Stimulated activated naive CD8-positive, alpha-beta T cell treated with anti-CD3 and anti-CD28 coated beads, Interleukin-15, Interleukin-2, amounts not matched to agents 100 U/mL and 50 U/mL, for 24 hours (primary cell): Measurements from ENCODE around the gene SRD5A3.

ENCODE experiments used
- ATAC-seq: fragments of 150-1000 bp; cut with Tn5 transposase; one replicate; pipeline ENCODE4 v1.10.0; 2021
- DNase-seq: peaks from one replicate; pipeline ENCODE4 v3.0.0; 2021

Gene SRD5A3

DNA sequence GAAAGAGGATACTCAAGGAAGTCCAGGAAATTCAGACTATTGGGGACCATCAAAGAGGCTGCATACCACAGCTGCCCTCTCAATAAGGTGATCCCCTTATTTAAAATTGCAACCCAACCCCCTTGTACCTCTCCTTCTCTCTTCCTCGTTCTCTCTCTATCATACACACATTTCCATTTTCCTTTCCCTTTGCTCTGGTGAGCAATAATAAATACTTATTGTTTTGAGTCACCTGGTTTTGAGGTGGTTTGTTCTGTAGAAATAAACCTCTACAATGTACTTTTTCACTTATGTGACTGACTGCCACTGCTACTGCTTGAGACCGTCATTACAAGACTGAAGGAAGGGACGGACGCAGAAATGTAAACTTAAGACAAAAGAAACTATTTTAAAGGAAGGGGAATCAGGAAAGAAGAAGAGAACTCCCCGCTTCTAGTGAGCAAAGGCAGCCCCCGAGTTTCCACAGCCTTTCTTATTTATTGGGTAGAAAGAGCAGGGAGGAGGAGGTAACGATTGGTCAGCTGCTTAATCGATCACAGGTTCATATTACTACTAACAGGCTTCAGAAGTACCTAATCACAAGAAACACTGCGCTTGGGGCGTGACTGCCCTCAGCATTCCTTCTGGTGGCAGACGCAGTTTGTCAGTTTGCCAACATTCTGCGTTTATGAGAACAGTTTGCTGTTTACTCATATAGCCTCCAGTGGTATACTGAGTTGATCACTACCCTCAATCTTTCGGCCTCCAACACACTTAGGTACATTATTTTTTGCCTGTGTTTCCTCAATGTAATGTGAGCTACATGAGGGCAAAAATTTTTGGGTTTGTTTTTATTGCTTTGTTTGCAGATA lies 32.8 kb downstream of the SRD5A3 start:
- ATAC-seq (no peak), DNase-seq (no peak)

GRCh38 chr4:55380576-55380975 lies 34.5 kb downstream of the SRD5A3 start:
- ATAC-seq (no peak), DNase-seq (no peak)

DNA sequence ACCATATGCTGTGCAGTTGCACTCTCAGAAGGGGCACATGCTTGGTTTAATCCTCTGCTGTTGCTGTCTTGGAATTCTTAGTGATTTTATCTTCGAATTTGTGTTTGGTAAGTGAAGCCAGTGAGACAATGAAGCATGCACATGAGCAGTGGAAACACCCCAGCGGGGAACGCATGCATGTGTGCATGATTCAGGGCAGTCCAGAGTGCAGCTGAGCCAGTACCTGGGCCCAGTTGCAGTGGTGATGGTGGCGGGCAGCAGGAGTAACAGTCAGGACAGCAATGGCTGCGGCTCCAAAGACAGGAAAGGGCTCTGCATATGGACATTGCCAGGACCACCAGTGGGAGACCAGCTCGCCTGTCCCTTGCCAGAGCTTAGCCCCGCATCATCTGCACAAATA lies 35.5 kb downstream of the SRD5A3 start:
- no peak for ATAC-seq

DNA sequence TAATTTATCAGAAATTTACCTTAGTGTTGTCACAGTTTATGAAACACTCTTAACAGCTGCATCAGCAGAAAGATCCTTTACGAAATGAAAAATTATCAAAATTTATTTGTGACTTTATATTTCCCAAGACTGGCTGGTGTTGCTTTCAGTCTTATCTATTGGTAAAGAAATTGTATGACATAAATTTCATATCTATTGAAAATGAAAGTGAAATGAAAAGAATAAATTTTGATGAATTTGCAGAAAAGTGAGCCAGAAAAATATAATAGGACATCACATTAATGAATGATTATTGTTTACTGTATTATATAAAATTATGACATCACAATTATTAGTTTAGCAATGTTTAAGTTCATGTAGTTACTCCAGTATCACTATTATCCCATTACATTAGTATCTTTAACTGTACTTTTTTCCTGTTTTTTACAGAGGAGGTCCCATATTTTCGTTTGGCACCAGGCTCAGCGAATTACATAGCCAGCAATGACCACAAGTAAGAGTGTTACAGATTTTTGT lies 36.5 kb downstream of the SRD5A3 start:
- no peak for ATAC-seq
- no peak for DNase-seq

More for the DNA sequence above, 35.5 kb downstream of the SRD5A3 start:
- no peak for DNase-seq

DNA sequence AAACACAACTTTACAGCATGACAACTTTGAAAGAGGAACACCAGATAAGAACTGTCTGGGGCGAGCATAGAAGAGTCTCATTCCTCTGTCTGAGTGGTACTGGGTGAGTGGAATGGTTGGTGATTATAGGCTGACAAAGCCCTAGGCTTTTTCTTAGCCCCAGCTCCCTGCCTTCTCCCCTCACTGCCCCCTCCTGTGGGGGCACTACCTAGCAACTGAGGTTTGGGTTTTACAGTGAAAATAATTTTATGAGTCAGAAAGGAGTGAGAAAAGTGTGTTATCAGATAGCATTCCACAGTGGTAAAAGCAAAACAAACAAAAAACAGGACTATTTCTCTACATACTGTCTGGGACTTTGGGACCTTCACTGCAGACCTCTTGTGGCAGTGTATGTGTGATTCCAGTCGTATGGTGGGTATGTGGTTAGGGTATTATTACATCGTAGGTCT lies 39.2 kb downstream of the SRD5A3 start:
- no peak for DNase-seq
- peak; percentile 50 for ATAC-seq

- DNase-seq (no peak), ATAC-seq (no peak)
Observed at GRCh38 chr4:55386073-55386472, 40.0 kb downstream of the SRD5A3 start.

GRCh38 chr4:55386840-55387239 lies 40.8 kb downstream of the SRD5A3 start:
- DNase-seq: no peak
- ATAC-seq: peak; percentile 51

- no peak for DNase-seq
Observed at GRCh38 chr4:55393461-55394320, 47.6 kb downstream of the SRD5A3 start.

GRCh38 chr4:55395218-55395528 lies 49.1 kb downstream of the SRD5A3 start:
- no peak for DNase-seq

More at GRCh38 chr4:55393461-55394320, 47.6 kb downstream of the SRD5A3 start:
- ATAC-seq: no peak

DNA sequence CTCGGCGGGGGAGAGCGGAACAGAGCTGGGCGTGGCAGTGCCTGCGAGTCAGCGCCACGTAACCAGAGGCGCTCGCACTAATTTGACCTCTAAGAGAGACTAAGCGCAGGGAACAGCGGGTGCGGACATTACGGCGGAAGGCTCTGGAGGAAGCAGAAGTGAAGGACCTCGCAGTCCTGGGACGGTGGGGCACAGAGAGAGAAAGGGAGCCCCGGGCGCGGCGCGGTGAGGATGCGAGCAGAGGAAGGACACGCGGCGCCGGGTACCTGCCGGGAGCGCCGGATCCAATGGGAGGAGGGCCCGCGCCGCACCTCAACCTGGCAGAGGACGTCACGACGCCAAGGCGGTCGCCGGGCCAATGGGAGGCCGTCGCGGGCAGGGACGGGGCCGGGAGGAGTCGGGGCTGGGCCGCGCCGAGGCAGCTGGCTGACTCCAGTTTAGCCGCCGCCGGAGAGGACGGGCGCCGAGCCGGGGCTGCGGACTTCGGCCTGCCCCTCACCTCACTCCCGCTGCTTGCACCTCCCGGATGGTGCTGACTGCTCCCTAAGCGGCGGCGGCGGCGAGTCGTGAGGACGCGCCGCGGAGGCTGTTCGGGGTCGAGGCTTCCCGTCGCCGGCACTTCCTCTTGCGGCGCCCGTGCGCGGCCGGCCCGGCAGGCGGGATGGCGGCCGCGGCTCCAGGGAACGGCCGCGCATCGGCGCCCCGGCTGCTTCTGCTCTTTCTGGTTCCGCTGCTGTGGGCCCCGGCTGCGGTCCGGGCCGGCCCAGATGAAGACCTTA lies 49.7 kb downstream of the SRD5A3 start, which contains the start of gene TMEM165:
Gene TMEM165, plus strand, starts transcription at position 429 of the 779 bp plus-strand sequence. Its CDS starts 233 bp downstream, at position 662.
- DNase-seq: peak; percentile 93
- ATAC-seq: peak; percentile 97

More at GRCh38 chr4:55395218-55395528, 49.1 kb downstream of the SRD5A3 start:
- ATAC-seq: no peak

- ATAC-seq: peak; percentile 10
- DNase-seq: peak; percentile 55
Observed at GRCh38 chr4:55396308-55397125, 50.5 kb downstream of the SRD5A3 start.

GRCh38 chr4:55397126-55397436 lies 51.0 kb downstream of the SRD5A3 start:
- ATAC-seq (no peak), DNase-seq (no peak)

- DNase-seq: no peak
- ATAC-seq: no peak
Observed at GRCh38 chr4:55397520-55398321, 51.7 kb downstream of the SRD5A3 start.

DNA sequence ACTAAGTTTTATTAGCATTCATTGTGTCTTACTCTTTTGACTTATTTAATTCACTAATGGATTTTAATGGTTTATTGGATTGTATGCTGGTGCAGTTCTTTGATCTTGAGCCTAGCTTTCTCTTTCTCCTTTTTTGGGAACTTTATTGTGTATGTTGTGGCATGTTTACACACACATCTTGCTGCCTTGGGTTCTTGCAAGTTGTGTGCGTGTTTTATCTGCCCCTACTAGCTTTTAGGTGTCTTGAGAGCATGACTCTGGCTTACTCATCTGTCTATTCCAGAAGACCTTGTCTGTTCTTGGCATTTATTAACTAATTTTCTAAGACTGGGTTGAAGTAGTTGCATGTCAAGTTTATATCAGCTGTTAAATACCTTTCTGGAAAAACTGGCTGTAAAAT lies 52.4 kb downstream of the SRD5A3 start:
- DNase-seq (no peak), ATAC-seq (no peak)

DNA sequence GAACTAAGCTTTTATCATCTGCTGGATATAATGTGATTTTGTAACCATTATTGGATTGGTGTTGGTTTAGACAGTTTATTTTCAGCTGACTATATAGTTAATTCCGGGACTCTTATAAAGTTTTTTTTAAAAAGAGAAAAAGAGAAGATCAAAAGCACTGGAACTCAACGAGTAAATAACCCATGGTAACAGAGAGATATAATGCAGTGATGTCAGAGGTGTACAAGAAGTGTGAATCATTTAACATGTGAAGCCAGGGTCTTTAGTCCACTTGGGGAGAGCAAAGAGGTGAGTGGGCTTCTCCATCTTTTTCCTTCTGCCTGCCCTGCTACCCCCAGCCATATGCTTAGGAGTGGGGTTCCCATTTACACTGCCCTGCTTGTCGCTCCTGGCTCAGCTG lies 52.9 kb downstream of the SRD5A3 start:
- no peak for ATAC-seq

GRCh38 chr4:55399581-55399980 lies 53.5 kb downstream of the SRD5A3 start:
- no peak for DNase-seq
- ATAC-seq: no peak

More for the DNA sequence above, 52.9 kb downstream of the SRD5A3 start:
- DNase-seq: no peak

- DNase-seq: no peak
- no peak for ATAC-seq
Observed at GRCh38 chr4:55405073-55405472, 59.0 kb downstream of the SRD5A3 start.

- ATAC-seq: no peak
- no peak for DNase-seq
Observed at GRCh38 chr4:55406545-55406944, 60.5 kb downstream of the SRD5A3 start.

DNA sequence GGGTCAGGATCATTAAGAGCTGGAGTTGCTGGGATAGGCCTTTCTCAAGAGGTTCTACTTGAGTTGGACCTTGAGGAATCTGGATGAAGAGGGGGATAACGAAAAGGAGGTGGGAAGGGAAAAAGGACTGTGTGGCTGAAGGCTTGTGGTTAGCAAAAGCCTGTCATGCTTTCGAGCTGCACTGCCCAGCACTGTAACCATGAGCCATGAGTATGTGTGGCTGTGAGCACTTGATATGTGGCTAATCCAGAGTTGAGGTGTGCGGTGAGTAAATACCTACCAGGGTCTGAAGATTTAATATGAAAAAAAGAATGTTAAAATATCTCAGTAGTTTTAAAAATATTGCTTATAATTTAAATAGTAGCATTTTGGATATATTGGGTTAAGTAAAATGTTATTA lies 61.1 kb downstream of the SRD5A3 start:
- ATAC-seq (no peak), DNase-seq (no peak)

DNA sequence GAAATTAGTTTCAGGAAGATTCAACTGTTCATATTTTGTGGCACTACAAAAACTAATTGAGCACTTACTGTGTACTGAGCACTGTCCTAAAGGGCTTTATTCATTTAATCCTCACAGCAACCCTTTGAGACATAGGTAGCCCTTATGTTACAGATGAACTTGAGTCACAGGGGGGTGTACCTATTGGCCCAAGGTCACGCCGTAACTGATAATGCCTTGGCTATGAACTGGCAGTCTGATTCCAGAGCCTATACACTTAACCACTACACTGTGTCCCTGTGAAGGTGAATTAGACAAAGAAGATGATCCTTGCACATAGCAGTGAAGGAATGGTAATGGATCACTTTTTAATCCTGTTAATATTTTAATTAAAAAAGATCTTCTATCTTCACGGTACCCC lies 61.7 kb downstream of the SRD5A3 start:
- DNase-seq: no peak

More for the DNA sequence above, 61.7 kb downstream of the SRD5A3 start:
- ATAC-seq: no peak
